PC-9 (cell line): ENCODE results near the gene HOXC9. TPM values are rescaled to one million over a fixed set of nuclear protein-coding genes. Genes with fewer than 3 reads are reported as not detected.

Source experiments
- BruUV-seq: library from RNA; stranded (reverse); fragments of 400-500 nt; replicated peaks from 2 replicates; lab custom pipeline; 2021; lab: Mats Ljungman, UMichigan
- CTCF ChIA-PET: fragments of 300-600 bp; sonication (Branson Sonifier 250); formaldehyde crosslinking; loops from one replicate; lab custom pipeline; 2022; ENCODE audit warnings: antibody characterized with exemption; lab: Charles Lee
- POLR2A ChIA-PET: fragments of 300-600 bp; sonication (Branson Sonifier 250); formaldehyde crosslinking; loops from one replicate; lab custom pipeline; 2022; ENCODE audit warnings: antibody characterized with exemption; ENCODE audit not compliant: unreplicated experiment; lab: Charles Lee
- DNase-seq, 2 experiments: peaks; one replicate each; pipeline versions ENCODE4 v3.0.0 to v3.0.0-alpha.2; 2015 to 2022; ENCODE audit warnings: mixed read lengths in 1 of 2
- H2AFZ ChIP-seq: fragments of 200-600 bp; sonication (generic); 2 replicates; pipeline ENCODE4 v1.8.1; 2017; ENCODE audit warnings: antibody characterized with exemption
- H3F3A ChIP-seq: fragments of 200-600 bp; sonication (generic); 2 replicates; pipeline ENCODE4 v1.8.1; 2017; ENCODE audit warnings: antibody characterized with exemption, mild to moderate bottlenecking, low read depth; ENCODE audit not compliant: insufficient read depth
- H3K27ac ChIP-seq: fragments of 200-600 bp; sonication (generic); 2 replicates; pipeline ENCODE4 v1.6.1; 2016; ENCODE audit warnings: mixed run types
- H3K27me3 ChIP-seq: fragments of 200-600 bp; sonication (generic); 2 replicates; pipeline ENCODE4 v1.6.1; 2016; ENCODE audit warnings: low read depth, mixed run types; ENCODE audit not compliant: insufficient read depth
- H3K36me3 ChIP-seq: fragments of 200-600 bp; sonication (generic); 2 replicates; pipeline ENCODE4 v1.6.1; 2016; ENCODE audit warnings: low read depth, mixed run types
- H3K4me1 ChIP-seq: fragments of 200-600 bp; sonication (generic); replicated peaks from 2 replicates; pipeline ENCODE4 v1.6.1; 2016; ENCODE audit warnings: mixed run types; ENCODE audit not compliant: insufficient read depth
- H3K4me2 ChIP-seq: fragments of 200-600 bp; sonication (generic); 2 replicates; pipeline ENCODE4 v1.6.1; 2017; ENCODE audit warnings: mixed run types
- H3K4me3 ChIP-seq: fragments of 200-600 bp; sonication (generic); 2 replicates; pipeline ENCODE4 v1.6.1; 2016; ENCODE audit warnings: mixed run types
- H3K79me2 ChIP-seq: fragments of 200-600 bp; sonication (generic); 2 replicates; pipeline ENCODE4 v1.6.1; 2017; ENCODE audit warnings: low read depth, mixed run types
- H3K9me2 ChIP-seq: fragments of 200-600 bp; sonication (generic); 2 replicates; pipeline ENCODE4 v1.8.1; 2017; ENCODE audit warnings: mild to moderate bottlenecking; ENCODE audit not compliant: insufficient read depth
- H3K9me3 ChIP-seq: fragments of 200-600 bp; sonication (generic); 2 replicates; pipeline ENCODE4 v1.8.1; 2016; ENCODE audit warnings: low read depth; ENCODE audit not compliant: insufficient read depth
- H4K20me1 ChIP-seq: fragments of 200-600 bp; sonication (generic); 2 replicates; pipeline ENCODE4 v1.8.1; 2017; ENCODE audit not compliant: insufficient read depth
- CTCF ChIP-seq: fragments of 200-600 bp; sonication (generic); conservative IDR thresholded peaks from 2 replicates; pipeline ENCODE4 v1.6.1; 2017; ENCODE audit warnings: mixed run types, antibody characterized with exemption, mild to moderate bottlenecking, moderate library complexity
- EZH2 ChIP-seq: fragments of 200-600 bp; sonication (generic); IDR thresholded peaks from 2 replicates; pipeline ENCODE4 v1.8.0; 2017; ENCODE audit warnings: antibody characterized with exemption, low read depth
- intact Hi-C: fragments of 100-400 bp; cut with micrococcal nuclease; formaldehyde crosslinking; loops from one replicate; pipeline ENCODE4 v1.10.0; 2022; ENCODE audit not compliant: unreplicated experiment
- total RNA-seq: library from RNA; stranded (reverse); gene quantifications from 2 replicates; pipeline ENCODE4 v1.2.3, GENCODE V29; 2021

Gene HOXC9
- total RNA-seq, 1 experiment from 2014 or later, result 10.2 TPM

DNA sequence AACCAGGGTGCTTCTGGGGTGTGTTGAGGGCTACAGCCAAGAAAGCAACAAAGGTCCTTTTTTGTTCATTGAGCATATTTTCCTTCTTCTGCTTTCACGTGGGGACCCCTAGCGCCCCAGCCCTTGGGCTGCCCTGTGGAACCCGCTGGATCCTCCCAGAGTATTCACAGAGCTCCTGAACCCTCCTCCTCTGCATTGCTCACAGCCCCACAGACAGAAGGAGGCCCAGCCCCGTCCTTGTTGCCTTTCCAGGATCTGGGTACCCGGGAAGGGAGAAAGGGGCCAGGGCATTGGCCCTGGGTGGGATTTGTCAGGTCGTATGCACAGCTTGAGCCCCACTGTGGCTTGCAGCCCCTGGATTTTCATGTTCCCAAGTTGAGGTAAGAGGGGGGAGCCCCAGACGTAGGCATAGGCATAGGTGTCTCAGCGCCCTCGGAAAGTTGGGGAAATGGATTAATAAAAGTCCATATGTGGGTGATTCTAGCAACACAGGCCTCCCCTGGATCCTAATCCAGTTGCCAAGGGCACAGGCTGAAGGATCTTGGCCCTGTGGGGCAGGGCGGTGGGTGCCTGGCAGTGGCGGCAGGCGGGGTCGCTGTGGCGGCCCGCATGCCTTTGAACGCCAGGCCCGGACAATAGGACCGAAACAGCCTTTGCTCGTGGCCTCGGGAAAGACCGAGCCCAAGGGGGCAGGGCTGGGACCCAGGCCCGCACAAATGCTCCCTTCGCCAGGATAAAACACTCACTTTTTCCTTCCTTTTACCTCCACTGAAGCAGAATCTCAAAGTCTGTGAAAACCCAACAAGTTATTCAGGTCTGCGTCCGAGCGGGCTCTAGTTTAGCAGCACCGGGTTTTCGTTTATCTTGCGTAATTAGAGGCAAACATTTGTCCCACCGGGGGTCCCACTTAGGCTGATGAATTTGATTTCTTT is 18.1 kb upstream of the HOXC9 start:
- Histone ChIP-seq H3K9me3 (no peaks in the 10 kb centered on the region), H3K4me1 (peaks cover 4% of the 10 kb centered on the region; the same call in 1 of the 2 replicates), H3K4me2 (no peak overlapping the region), H3K27me3 (no peaks in the 10 kb centered on the region), H4K20me1 (no peaks in the 10 kb centered on the region), H3K79me2 (no peaks in the 10 kb centered on the region), H2AFZ (no peak overlapping the region), H3F3A (0 out of 2 replicates have a peak, but pooled peaks cover 10% of the 10 kb centered on the region), H3K36me3 (no peaks in the 10 kb centered on the region), H3K9me2 (no peaks in the 10 kb centered on the region), H3K27ac (no peak overlapping the region), H3K4me3 (no peak overlapping the region)
- BruUV-seq, result no TSS peak
- intact Hi-C loops, result no loop called here
- ChIA-PET CTCF (no interaction called here), POLR2A (no interaction called here)
- TF ChIP-seq CTCF (no peak), EZH2 (no peak)
- no peak for DNase-seq

DNA sequence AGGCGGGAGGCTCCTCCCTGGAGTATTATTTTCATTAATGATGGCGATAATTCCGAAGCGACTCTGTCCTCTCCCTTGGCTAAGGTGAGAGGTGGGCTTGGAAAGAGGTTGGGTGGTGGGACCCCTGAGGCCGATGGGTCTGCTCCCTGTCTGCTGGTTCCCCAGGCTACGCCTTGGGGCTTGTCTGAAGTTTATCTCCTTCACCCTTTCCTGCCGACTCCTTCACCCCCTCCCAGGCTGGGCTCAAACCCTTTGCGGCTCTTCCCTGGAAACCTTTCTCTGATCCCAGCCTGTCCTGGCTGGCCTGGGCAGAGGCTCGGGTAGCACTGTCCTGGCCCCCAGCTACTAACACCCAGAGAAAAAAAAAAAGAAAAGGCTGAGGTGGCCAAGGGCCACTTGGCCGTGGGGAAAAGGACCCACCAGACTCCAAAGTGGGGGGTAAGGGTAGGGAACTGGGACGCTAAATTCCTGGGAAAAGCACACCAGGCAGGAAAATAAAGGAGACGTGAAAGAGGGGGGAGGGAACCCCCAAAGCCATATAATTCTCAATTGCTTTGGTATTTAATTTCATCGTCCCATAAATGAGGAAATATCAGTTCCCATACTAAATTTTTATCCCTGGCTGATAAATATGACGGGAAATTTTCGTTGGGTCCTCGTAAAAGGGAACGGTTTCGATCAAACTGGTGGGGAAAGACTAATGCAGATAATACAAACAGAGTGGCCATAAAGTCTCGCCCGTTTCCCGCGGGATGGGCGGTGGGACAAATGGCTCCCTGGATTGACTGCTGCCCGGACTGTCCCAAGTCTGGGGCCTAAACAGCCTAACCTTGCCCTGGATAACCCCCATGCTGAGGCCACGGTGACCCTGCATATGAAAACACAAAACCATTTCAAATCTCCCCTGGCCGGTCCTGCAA is 17.1 kb upstream of the HOXC9 start:
- TF ChIP-seq CTCF (no peak), EZH2 (no peak)
- H4K20me1 ChIP-seq, result no peaks in the 10 kb centered on the region
- H3K27ac ChIP-seq, result no peak overlapping the region
- 0 out of 2 replicates have a peak, but pooled peaks cover 6% of the 10 kb centered on the region for H3F3A ChIP-seq
- no peak overlapping the region for H3K4me2 ChIP-seq
- no peak for DNase-seq
- BruUV-seq, result no TSS peak
- H3K4me3 ChIP-seq, result no peak overlapping the region
- POLR2A ChIA-PET, result no interaction called here
- H3K36me3 ChIP-seq, result no peaks in the 10 kb centered on the region
- peaks cover 4% of the 10 kb centered on the region; the same call in 1 of the 2 replicates for H3K4me1 ChIP-seq
- H3K9me2 ChIP-seq, result no peaks in the 10 kb centered on the region
- H3K27me3 ChIP-seq, result no peaks in the 10 kb centered on the region
- no peak overlapping the region for H2AFZ ChIP-seq
- intact Hi-C loops, result no loop called here
- no peaks in the 10 kb centered on the region for H3K9me3 ChIP-seq
- no peaks in the 10 kb centered on the region for H3K79me2 ChIP-seq
- CTCF ChIA-PET, result no interaction called here

GRCh38 chr12:53983568-53983949 is 16.4 kb upstream of the HOXC9 start:
- no peak overlapping the region for H3K4me2 ChIP-seq
- no TSS peak for BruUV-seq
- no peaks in the 10 kb centered on the region for H3K36me3 ChIP-seq
- no peak overlapping the region for H2AFZ ChIP-seq
- TF ChIP-seq CTCF (no peak), EZH2 (no peak)
- no peaks in the 10 kb centered on the region for H3K79me2 ChIP-seq
- POLR2A ChIA-PET, result no interaction called here
- no peaks in the 10 kb centered on the region for H3K27me3 ChIP-seq
- H3K4me3 ChIP-seq, result no peak overlapping the region
- H3K9me2 ChIP-seq, result no peaks in the 10 kb centered on the region
- CTCF ChIA-PET, result no interaction called here
- peaks cover 6% of the 10 kb centered on the region; the same call in 1 of the 2 replicates for H3F3A ChIP-seq
- no peaks in the 10 kb centered on the region for H3K9me3 ChIP-seq
- H3K27ac ChIP-seq, result no peak overlapping the region
- intact Hi-C loops, result no loop called here
- H3K4me1 ChIP-seq, result peaks cover 9% of the 10 kb centered on the region; the same call in 1 of the 2 replicates
- H4K20me1 ChIP-seq, result no peaks in the 10 kb centered on the region
- no peak for DNase-seq
